Skin of body (tissue), 2 donors: Measurements from ENCODE around the gene ATP8A1. TPM values are rescaled to one million over a fixed set of nuclear protein-coding genes. Genes with fewer than 3 reads are reported as not detected.
"Not testable (repeated sequence)": the region's sequence is repeated elsewhere in the genome, so short reads cannot be mapped to it uniquely, and the experiment has no call there.

Experiments used
- DNase-seq: peaks from one replicate; lab custom pipeline; 2025; lab: John Stamatoyannopoulos, UW
- total RNA-seq: library from RNA; depleted of rRNA; stranded (reverse); fragments of >200 nt; gene quantifications from one replicate; pipeline ENCODE4 v1.2.3, GENCODE V29; 2014

The ATP8A1 gene
- total RNA-seq = 13.2 TPM

- peak; percentile 94 for DNase-seq
These were observed at the start of gene ATP8A1 for GRCh38 chr4:42656944-42657792. Gene ATP8A1 (minus strand): TSS chr4:42657105. CDS start chr4:42656873, 232 bp downstream.

GRCh38 chr4:42706086-42706485 lies 49.2 kb upstream of the ATP8A1 start:
- DNase-seq = no peak

GRCh38 chr4:42703813-42704212 lies 46.9 kb upstream of the ATP8A1 start:
- no peak for DNase-seq

GRCh38 chr4:42702895-42703294 lies 46.0 kb upstream of the ATP8A1 start:
- no peak for DNase-seq

GRCh38 chr4:42701780-42702179 lies 44.9 kb upstream of the ATP8A1 start:
- not testable (repeated sequence) for DNase-seq

GRCh38 chr4:42690537-42690936 lies 33.6 kb upstream of the ATP8A1 start:
- DNase-seq = no peak

- no peak for DNase-seq
These were observed 26.5 kb upstream of the ATP8A1 start for GRCh38 chr4:42683393-42683792.

GRCh38 chr4:42678512-42678911 lies 21.6 kb upstream of the ATP8A1 start:
- DNase-seq = no peak

- no peak for DNase-seq
These were observed 19.4 kb upstream of the ATP8A1 start for GRCh38 chr4:42676066-42676951.

GRCh38 chr4:42673082-42673425 lies 16.1 kb upstream of the ATP8A1 start:
- no peak for DNase-seq

GRCh38 chr4:42672359-42673081 lies 15.6 kb upstream of the ATP8A1 start:
- DNase-seq = no peak

- DNase-seq = no peak
These were observed 14.7 kb upstream of the ATP8A1 start for GRCh38 chr4:42671431-42672194.

GRCh38 chr4:42658261-42658660 lies 1.4 kb upstream of the ATP8A1 start:
- no peak for DNase-seq

GRCh38 chr4:42656679-42656943 lies 294 bp downstream of the ATP8A1 start:
- DNase-seq = no peak

GRCh38 chr4:42655921-42656678 lies 805 bp downstream of the ATP8A1 start:
- no peak for DNase-seq

- no peak for DNase-seq
These were observed 1.7 kb downstream of the ATP8A1 start for GRCh38 chr4:42655269-42655637.

- no peak for DNase-seq
These were observed 2.2 kb downstream of the ATP8A1 start for GRCh38 chr4:42654631-42655268.

- DNase-seq = no peak
These were observed 3.0 kb downstream of the ATP8A1 start for GRCh38 chr4:42653626-42654560.
